Jurkat, Clone E6-1 (cell line): ENCODE measurements around the gene OXNAD1.

Experiments used
- DNase-seq: peaks from one replicate; pipeline ENCODE4 v3.0.0-alpha.2; 2011; ENCODE audit warnings: low read depth, low spot score
- H3K4me3 ChIP-seq: 2 replicates; pipeline ENCODE4 v1.5.1; 2011; ENCODE audit warnings: mild to moderate bottlenecking, low read length, control low read depth, moderate library complexity

Gene OXNAD1

GRCh38 chr3:16337856-16338540, 73.0 kb downstream of the OXNAD1 start:
- no peak overlapping the region for H3K4me3 ChIP-seq
- peak; percentile 78 for DNase-seq

DNA sequence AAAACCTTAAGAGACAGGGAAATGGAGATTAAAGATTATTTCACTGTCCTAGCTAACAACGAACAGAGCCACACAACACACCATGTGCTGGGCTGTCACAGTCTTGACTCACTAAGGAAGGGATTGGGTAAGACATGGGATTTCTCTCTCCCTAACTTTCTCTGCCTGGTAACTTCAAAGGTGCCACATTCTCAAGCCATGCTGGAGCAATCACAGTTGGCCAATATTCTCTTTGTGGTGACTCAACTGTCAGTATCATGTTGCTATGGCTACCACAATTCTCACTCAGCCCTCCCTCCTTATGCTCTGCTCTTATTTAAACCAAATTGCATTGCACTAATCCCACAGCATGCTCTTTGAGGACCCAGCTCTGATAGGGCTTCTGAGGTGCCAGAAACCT, 74.0 kb downstream of the OXNAD1 start:
- H3K4me3 ChIP-seq: no peak overlapping the region
- peak; percentile 71 for DNase-seq

DNA sequence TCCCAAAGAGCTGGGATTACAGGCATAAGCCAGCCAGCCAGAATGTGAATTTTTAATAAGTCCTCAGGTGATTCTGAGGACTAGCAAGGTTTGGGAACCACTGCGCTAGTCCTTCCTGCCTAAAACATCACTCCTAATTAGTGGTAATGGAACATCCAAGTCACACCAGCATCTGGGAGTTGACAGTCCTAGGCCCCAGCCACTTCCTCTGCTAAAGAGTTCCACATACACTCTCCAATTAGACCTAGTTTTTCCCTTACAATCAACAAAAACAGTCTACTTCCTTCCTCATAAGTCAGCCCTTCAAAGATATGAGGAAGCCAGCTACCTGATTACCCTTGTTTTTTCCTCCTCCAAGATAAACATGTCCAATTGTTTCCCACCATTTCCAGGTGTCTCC, 78.1 kb downstream of the OXNAD1 start:
- no peak overlapping the region for H3K4me3 ChIP-seq
- no peak for DNase-seq

DNA sequence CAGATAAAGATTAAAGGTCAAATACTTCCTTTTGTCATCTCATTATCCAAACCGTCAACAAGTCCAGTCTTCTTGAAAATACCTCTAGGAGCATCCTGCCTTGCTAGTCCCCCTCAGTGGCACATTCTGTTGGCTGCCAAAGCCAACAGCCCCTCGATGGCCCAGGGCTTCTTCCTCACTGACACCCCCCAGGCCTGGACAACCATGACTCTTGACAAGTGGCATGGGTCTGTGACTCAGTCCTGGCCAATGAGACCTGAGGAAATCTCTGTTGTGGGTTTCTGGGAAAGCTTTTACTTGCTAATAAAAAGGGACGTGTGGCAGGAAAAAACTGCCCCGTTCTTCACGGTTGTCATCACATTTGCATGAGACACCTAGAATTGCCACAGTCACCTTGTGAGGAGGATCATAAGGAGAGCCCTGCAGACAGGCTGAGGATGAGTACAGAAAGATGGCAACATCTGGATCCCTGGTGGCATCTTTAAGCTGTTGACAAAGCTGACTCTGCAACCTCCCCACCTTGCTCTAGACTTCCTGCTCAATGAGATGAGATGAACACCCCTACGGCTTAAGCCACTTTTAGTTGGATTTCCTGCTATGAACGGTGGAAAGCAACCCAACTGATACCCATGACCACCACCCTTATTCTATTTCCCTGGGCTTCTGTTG, 81.5 kb downstream of the OXNAD1 start:
- H3K4me3 ChIP-seq: no peak overlapping the region
- DNase-seq: peak; percentile 15

DNA sequence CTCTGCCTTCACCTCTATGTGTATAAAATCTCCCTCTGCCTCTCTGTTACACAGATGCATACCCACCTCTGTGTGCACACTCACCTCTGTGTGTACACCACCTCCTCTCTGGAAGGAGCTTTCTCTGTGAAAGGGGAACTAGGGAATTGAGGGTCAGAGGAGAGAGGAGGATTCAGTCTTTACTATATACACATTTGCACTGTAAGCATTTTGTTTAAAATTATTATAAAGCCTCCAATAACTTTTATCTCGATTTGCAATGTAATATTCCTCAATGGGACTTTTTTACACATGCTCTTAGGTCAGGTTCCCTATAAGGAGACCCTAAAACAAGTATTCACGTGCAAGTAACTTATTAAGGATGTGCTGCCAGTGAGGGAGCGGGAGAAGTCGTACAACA, 82.5 kb downstream of the OXNAD1 start:
- no peak for DNase-seq
- no peak overlapping the region for H3K4me3 ChIP-seq

DNA sequence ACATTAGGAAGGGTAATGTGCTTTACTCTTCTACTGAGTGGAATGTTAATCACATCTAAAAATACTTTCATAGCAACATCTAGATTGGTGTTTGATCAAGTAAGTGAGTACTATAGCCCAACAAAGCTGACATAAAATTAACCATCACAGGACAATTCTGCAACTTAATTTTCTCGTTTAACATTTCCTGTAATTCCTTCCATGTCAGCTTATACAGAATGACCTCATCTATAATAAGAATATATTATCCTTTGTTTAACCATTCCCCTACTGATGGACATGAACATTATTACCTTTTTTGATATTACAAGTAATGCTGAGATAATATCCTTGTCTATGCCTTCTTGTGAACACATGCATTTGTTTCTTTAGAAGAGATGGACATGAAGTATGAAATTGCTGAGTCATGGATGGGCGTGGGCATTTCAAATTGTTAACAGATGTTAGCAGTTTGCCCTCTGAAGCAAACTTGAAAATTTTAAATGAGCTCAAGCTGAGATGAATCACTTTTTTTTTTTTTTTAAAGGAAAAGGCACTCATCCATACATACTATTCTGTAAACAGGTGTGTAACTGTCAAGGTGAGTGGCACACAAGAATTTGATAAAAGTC, 85.1 kb downstream of the OXNAD1 start:
- no peak for DNase-seq
- no peak overlapping the region for H3K4me3 ChIP-seq

- no peak overlapping the region for H3K4me3 ChIP-seq
- DNase-seq: no peak
Observed at GRCh38 chr3:16350597-16351318, 85.7 kb downstream of the OXNAD1 start.

DNA sequence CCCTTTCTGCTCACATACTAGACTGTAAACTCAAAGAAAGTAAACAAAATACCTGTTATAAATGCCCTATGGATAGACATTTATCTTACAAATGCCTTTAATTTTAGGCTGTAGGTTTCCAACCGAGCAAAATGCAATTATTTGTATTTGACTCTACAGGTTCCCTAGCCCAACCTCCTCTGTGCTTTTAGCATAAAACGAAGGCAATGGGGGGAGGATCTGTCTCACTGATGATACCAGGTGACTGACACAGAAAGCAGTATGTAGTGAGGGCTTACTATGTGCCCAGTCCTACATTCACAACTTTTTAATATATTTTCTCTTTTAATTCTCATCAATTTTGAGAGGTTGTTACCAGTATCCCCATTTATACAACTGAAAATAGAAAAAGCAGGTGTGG, 87.4 kb downstream of the OXNAD1 start:
- DNase-seq: no peak
- H3K4me3 ChIP-seq: no peak overlapping the region

DNA sequence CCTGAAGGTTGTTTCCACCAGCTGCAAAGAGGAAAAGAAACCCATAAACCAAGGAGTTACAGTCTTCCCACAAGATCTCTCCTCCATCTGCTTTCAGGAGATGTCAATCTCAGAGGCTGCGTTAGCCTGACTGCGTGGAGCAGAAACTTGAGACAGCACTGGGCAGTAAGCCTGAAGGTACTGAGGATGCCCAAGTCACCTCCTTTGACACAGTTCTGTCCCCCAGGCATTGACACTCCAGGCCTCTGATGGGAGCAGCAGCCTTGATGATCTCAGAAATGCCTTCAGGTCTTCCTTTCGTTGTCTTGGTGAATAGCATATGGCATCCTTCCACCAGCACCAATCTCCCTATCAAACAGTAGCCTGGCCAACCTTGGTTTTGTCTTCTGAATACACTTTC, 89.3 kb downstream of the OXNAD1 start:
- DNase-seq: no peak
- no peak overlapping the region for H3K4me3 ChIP-seq
